GM23338 (cell line): ENCODE measurements around the gene JAZF1. TPM values are rescaled to one million over a fixed set of nuclear protein-coding genes. Genes with fewer than 3 reads are reported as not detected.

ENCODE experiments used
- ATAC-seq: fragments of 200-7000 bp; cut with Tn5 transposase; 3 replicates; pipeline ENCODE4 v1.9.1; 2020
- DNase-seq: peaks from one replicate; pipeline ENCODE4 v3.0.0-alpha.2; 2015; ENCODE audit warnings: low spot score
- H2AFZ ChIP-seq: fragments of 200-600 bp; sonication (generic); 2 replicates; pipeline ENCODE4 v1.8.0; 2016; ENCODE audit warnings: antibody characterized with exemption, mild to moderate bottlenecking, moderate library complexity
- H3F3A ChIP-seq: fragments of 200-600 bp; sonication (generic); replicated peaks from 2 replicates; pipeline ENCODE4 v1.8.0; 2017; ENCODE audit warnings: antibody characterized with exemption, mixed run types, low read depth
- H3K27ac ChIP-seq: fragments of 200-600 bp; sonication (generic); 2 replicates; pipeline ENCODE4 v1.6.1; 2016; ENCODE audit warnings: low read depth
- H3K27me3 ChIP-seq: fragments of 200-600 bp; sonication (generic); 2 replicates; pipeline ENCODE4 v1.8.0; 2016; ENCODE audit warnings: mild to moderate bottlenecking, mixed run types, moderate library complexity; ENCODE audit not compliant: insufficient read depth
- H3K36me3 ChIP-seq: fragments of 200-600 bp; sonication (generic); 2 replicates; pipeline ENCODE4 v1.8.0; 2016; ENCODE audit warnings: mild to moderate bottlenecking; ENCODE audit not compliant: insufficient read depth
- H3K4me1 ChIP-seq: fragments of 200-600 bp; sonication (generic); 2 replicates; pipeline ENCODE4 v1.8.0; 2016; ENCODE audit warnings: mild to moderate bottlenecking, moderate library complexity; ENCODE audit not compliant: insufficient read depth
- H3K4me2 ChIP-seq: fragments of 200-600 bp; sonication (generic); 2 replicates; pipeline ENCODE4 v1.7.1; 2017; ENCODE audit warnings: mixed run types
- H3K4me3 ChIP-seq: fragments of 200-600 bp; sonication (generic); 2 replicates; pipeline ENCODE4 v1.6.1; 2016; ENCODE audit warnings: mixed run types
- H3K79me2 ChIP-seq: fragments of 200-600 bp; sonication (generic); replicated peaks from 2 replicates; pipeline ENCODE4 v1.8.0; 2017; ENCODE audit warnings: mild to moderate bottlenecking; ENCODE audit not compliant: insufficient read depth
- H3K9me2 ChIP-seq: fragments of 200-600 bp; sonication (generic); 2 replicates; pipeline ENCODE4 v1.8.0; 2017; ENCODE audit not compliant: insufficient read depth
- H4K20me1 ChIP-seq: fragments of 200-600 bp; sonication (generic); replicated peaks from 2 replicates; pipeline ENCODE4 v1.8.0; 2017; ENCODE audit warnings: mild to moderate bottlenecking; ENCODE audit not compliant: insufficient read depth
- H3K27ac Mint-ChIP-seq: 2 replicates; pipeline ENCODE4 v1.8.0; 2020; ENCODE audit warnings: inconsistent platforms, mild to moderate bottlenecking, moderate library complexity, mixed read lengths
- H3K27me3 Mint-ChIP-seq: 3 replicates; pipeline ENCODE4 v1.8.0; 2022; ENCODE audit warnings: low read depth, mild to moderate bottlenecking, moderate library complexity, mixed read lengths, inconsistent platforms; ENCODE audit not compliant: insufficient read depth, poor library complexity
- H3K36me3 Mint-ChIP-seq: 3 replicates; pipeline ENCODE4 v1.8.0; 2021; ENCODE audit warnings: low read depth, mild to moderate bottlenecking, inconsistent platforms, moderate library complexity, mixed read lengths
- H3K4me1 Mint-ChIP-seq: 3 replicates; pipeline ENCODE4 v1.8.0; 2020; ENCODE audit warnings: mild to moderate bottlenecking, inconsistent platforms, mixed read lengths
- H3K4me3 Mint-ChIP-seq: 3 replicates; pipeline ENCODE4 v1.8.0; 2021; ENCODE audit warnings: moderate library complexity, mild to moderate bottlenecking, inconsistent platforms, mixed read lengths
- H3K9me3 Mint-ChIP-seq: 3 replicates; pipeline ENCODE4 v1.8.0; 2020; ENCODE audit warnings: moderate library complexity, mild to moderate bottlenecking, inconsistent platforms, mixed read lengths
- ETS1 ChIP-seq: IDR thresholded peaks from 2 replicates; pipeline ENCODE4 v1.6.1; 2016; ENCODE audit warnings: antibody characterized with exemption
- EZH2 ChIP-seq: fragments of 200-600 bp; sonication (generic); IDR thresholded peaks from one replicate; pipeline ENCODE4 v1.8.0; 2017; ENCODE audit warnings: antibody characterized with exemption, mild to moderate bottlenecking, low read depth; ENCODE audit not compliant: unreplicated experiment
- JUNB ChIP-seq: IDR thresholded peaks from one replicate; pipeline ENCODE4 v1.6.1; 2016; ENCODE audit warnings: antibody characterized with exemption; ENCODE audit not compliant: unreplicated experiment
- NANOG ChIP-seq: IDR thresholded peaks from 2 replicates; pipeline ENCODE4 v1.6.1; 2016; ENCODE audit warnings: antibody characterized with exemption, borderline replicate concordance
- POLR2AphosphoS5 ChIP-seq: IDR thresholded peaks from 2 replicates; pipeline ENCODE4 v1.6.1; 2016; ENCODE audit warnings: antibody characterized with exemption, low read depth
- REST ChIP-seq: IDR thresholded peaks from one replicate; pipeline ENCODE4 v1.6.1; 2018; ENCODE audit warnings: antibody characterized with exemption; ENCODE audit not compliant: unreplicated experiment
- STAT1 ChIP-seq: IDR thresholded peaks from one replicate; pipeline ENCODE4 v1.6.1; 2016; ENCODE audit warnings: antibody characterized with exemption; ENCODE audit not compliant: unreplicated experiment
- ZNF114 ChIP-seq: fragments of 250-450 bp; sonication (Bioruptor Pico); IDR thresholded peaks from 2 replicates; pipeline ENCODE4 v1.5.0; 2020; ENCODE audit warnings: mild to moderate bottlenecking, moderate library complexity
- ZNF462 ChIP-seq: fragments of 250-450 bp; sonication (Bioruptor Pico); IDR thresholded peaks from 2 replicates; pipeline ENCODE4 v1.5.0; 2020; ENCODE audit warnings: mild to moderate bottlenecking, moderate library complexity
- polyA plus RNA-seq: library from polyadenylated mRNA; unstranded; fragments of >200 nt; fragmentation: Nextera tagmentation; extraction: Ambion mirVana; gene quantifications from 2 replicates; pipeline ENCODE4 v1.2.1, GENCODE V29; 2016
- total RNA-seq: library from RNA; depleted of rRNA; stranded (reverse); fragments of >200 nt; shearing (Covaris generic); gene quantifications from 2 replicates; pipeline ENCODE4 v1.2.3, GENCODE V29; 2014

JAZF1 gene
- total and polyA plus RNA-seq, 2 experiments from 2014 or later, result 12.2 to 22.2 TPM

GRCh38 chr7:27964820-27965219 lies 215.8 kb downstream of the JAZF1 start:
- Histone ChIP-seq H2AFZ (no peak overlapping the region), H3K79me2 (no peaks in the 10 kb centered on the region), H3K4me3 (no peak overlapping the region), H3K4me2 (no peak overlapping the region), H3K4me1 (no peaks in the 10 kb centered on the region), H3K36me3 (no peaks in the 10 kb centered on the region), H3K27ac (no peak overlapping the region), H3F3A (no peaks in the 10 kb centered on the region), H4K20me1 (no peaks in the 10 kb centered on the region; the same call in 1 of the 2 replicates), H3K27me3 (no peaks in the 10 kb centered on the region), H3K9me2 (no peaks in the 10 kb centered on the region)
- DNase-seq (no peak), ATAC-seq (no peak)
- TF ChIP-seq JUNB (no peak), ZNF114 (no peak), ETS1 (no peak), REST (no peak), NANOG (no peak), POLR2AphosphoS5 (no peak), STAT1 (no peak), ZNF462 (no peak), EZH2 (no peak)
- no peaks in the 10 kb centered on the region for H3K9me3 Mint-ChIP-seq
- no peak overlapping the region for H3K4me3 Mint-ChIP-seq
- no peak overlapping the region for H3K27ac Mint-ChIP-seq
- no peaks in the 10 kb centered on the region for H3K27me3 Mint-ChIP-seq
- no peaks in the 10 kb centered on the region for H3K4me1 Mint-ChIP-seq
- H3K36me3 Mint-ChIP-seq, result no peaks in the 10 kb centered on the region
